Endothelial cell of umbilical vein (primary cell): ENCODE data around the gene WBP1L. TPM values are rescaled to one million over a fixed set of nuclear protein-coding genes. Genes with fewer than 3 reads are reported as not detected.

ENCODE experiments used
- BruUV-seq: library from RNA; stranded (reverse); fragments of 400-500 nt; replicated peaks from 2 replicates; lab custom pipeline; 2021; lab: Mats Ljungman, UMichigan
- CTCF ChIA-PET: fragments of 300-600, 350-600 bp; sonication (Branson Sonifier 250); formaldehyde crosslinking; loops from one replicate; lab custom pipeline; 2021; ENCODE audit warnings: antibody characterized with exemption, inconsistent platforms; lab: Charles Lee
- POLR2A ChIA-PET: fragments of 300-600, 350-600 bp; sonication (Branson Sonifier 250); formaldehyde crosslinking; loops from one replicate; lab custom pipeline; 2021; ENCODE audit warnings: antibody characterized with exemption, inconsistent platforms; lab: Charles Lee
- DNase-seq: peaks from one replicate; pipeline ENCODE4 v3.0.0-alpha.2; 2011; ENCODE audit warnings: low read depth, low spot score
- FAIRE-seq: peaks from 2 replicates; lab custom pipeline; 2011; peaks lifted over from hg19 to GRCh38; lab: Jason Lieb, UNC
- H2AFZ ChIP-seq: 2 replicates; pipeline ENCODE4 v1.6.0; 2012; ENCODE audit warnings: low read depth, low read length, control low read depth, inconsistent platforms
- H3K27ac ChIP-seq: 2 replicates; pipeline ENCODE4 v1.5.1; 2011; ENCODE audit warnings: low read depth, mild to moderate bottlenecking, control low read depth, low read length, moderate library complexity; ENCODE audit not compliant: insufficient read depth
- H3K27me3 ChIP-seq, 2 experiments: 2 replicates each; pipeline versions ENCODE4 v1.6.0 to v1.6.1; 2011; ENCODE audit warnings: low read length in 2 of 2, mixed read lengths in 1 of 2; ENCODE audit not compliant: control insufficient read depth in 2 of 2, insufficient read depth in 2 of 2
- H3K36me3 ChIP-seq, 2 experiments: 2 replicates in 1 of 2; 3 replicates in 1 of 2; pipeline ENCODE4 v1.5.1; 2011; ENCODE audit warnings: low read length in 2 of 2, mild to moderate bottlenecking in 1 of 2, moderate library complexity in 1 of 2; ENCODE audit not compliant: control insufficient read depth in 2 of 2, insufficient read depth in 2 of 2; ENCODE audit errors: extremely low read depth in 1 of 2
- H3K4me1 ChIP-seq: 3 replicates; pipeline ENCODE4 v1.5.1; 2011; ENCODE audit warnings: mild to moderate bottlenecking, low read length; ENCODE audit not compliant: control insufficient read depth, insufficient read depth; ENCODE audit errors: extremely low read depth
- H3K4me2 ChIP-seq: 2 replicates; pipeline ENCODE4 v1.6.1; 2011; ENCODE audit warnings: low read length, control low read depth, mixed read lengths; ENCODE audit not compliant: insufficient read depth
- H3K4me3 ChIP-seq, 3 experiments: fragments of 200-600 bp in 1 of 3; sonication (generic), shearing (Covaris generic) in 1 of 3; replicated peaks in 1 of 3; 2 replicates each; pipeline ENCODE4 v1.5.1; 2011 to 2016; ENCODE audit warnings: control low read depth in 3 of 3, low read length in 3 of 3, mild to moderate bottlenecking in 2 of 3, inconsistent platforms in 1 of 3, low read depth in 1 of 3, moderate library complexity in 1 of 3; ENCODE audit not compliant: insufficient read depth in 1 of 3
- H3K79me2 ChIP-seq: 2 replicates; pipeline ENCODE4 v1.6.0; 2012; ENCODE audit warnings: low read length, inconsistent platforms; ENCODE audit not compliant: control insufficient read depth, insufficient read depth
- H3K9ac ChIP-seq: replicated peaks from 2 replicates; pipeline ENCODE3; 2011; ENCODE audit warnings: low read length, control low read depth; ENCODE audit not compliant: insufficient read depth; ENCODE audit errors: extremely low read depth
- H3K9me1 ChIP-seq: replicated peaks from 3 replicates; pipeline ENCODE4 v1.6.0; 2011; ENCODE audit warnings: mild to moderate bottlenecking, low read length; ENCODE audit not compliant: control insufficient read depth, insufficient read depth; ENCODE audit errors: extremely low read depth
- H3K9me3 ChIP-seq: replicated peaks from 2 replicates; pipeline ENCODE4 v1.5.1; 2012; ENCODE audit warnings: low read length, inconsistent platforms; ENCODE audit not compliant: control insufficient read depth, insufficient read depth
- H4K20me1 ChIP-seq: replicated peaks from 2 replicates; pipeline ENCODE3; 2011; ENCODE audit warnings: mild to moderate bottlenecking, low read length; ENCODE audit not compliant: control insufficient read depth, insufficient read depth; ENCODE audit errors: extremely low read depth
- EZH2 ChIP-seq: IDR thresholded peaks from 2 replicates; pipeline ENCODE4 v1.6.1; 2012; ENCODE audit warnings: borderline replicate concordance, low read depth, mild to moderate bottlenecking, moderate library complexity, low read length, inconsistent platforms; ENCODE audit not compliant: severe bottlenecking
- GATA2 ChIP-seq: IDR thresholded peaks from 2 replicates; pipeline ENCODE4 v1.7.0; 2011; ENCODE audit warnings: low read depth, mild to moderate bottlenecking, moderate library complexity, mixed read lengths, low read length; ENCODE audit not compliant: insufficient read length, insufficient read depth
- JUN ChIP-seq: IDR thresholded peaks from 2 replicates; pipeline ENCODE4 v1.6.1; 2011; ENCODE audit warnings: borderline replicate concordance, low read depth; ENCODE audit not compliant: insufficient read length, insufficient read depth
- MYC ChIP-seq: IDR thresholded peaks from one replicate; pipeline ENCODE4 v1.6.1; 2011; ENCODE audit warnings: mild to moderate bottlenecking, low read depth, low read length
- POLR2A ChIP-seq: IDR thresholded peaks from 2 replicates; pipeline ENCODE4 v1.6.1; 2012; ENCODE audit warnings: low read depth, mild to moderate bottlenecking, control low read depth, low read length
- POLR2AphosphoS5 ChIP-seq: IDR thresholded peaks from 2 replicates; pipeline ENCODE4 v1.6.1; 2012; ENCODE audit warnings: low read depth, mild to moderate bottlenecking, control low read depth, low read length, moderate library complexity; ENCODE audit not compliant: insufficient read depth
- dilution Hi-C: fragments of 300-500 bp; cut with MboI; formaldehyde crosslinking; loops from one replicate; pipeline ENCODE4 v1.15.0; 2019; ENCODE audit warnings: low sequenced_read_pairs; ENCODE audit not compliant: extremely low pct_ligation_motif_present
- intact Hi-C: fragments of 100-400 bp; cut with micrococcal nuclease; formaldehyde crosslinking; loops from one replicate; pipeline ENCODE4 v1.10.0; 2022
- polyA plus RNA-seq, 4 experiments: library from polyadenylated mRNA; depleted of rRNA in 3 of 4; stranded (reverse) in 3 of 4; unstranded in 1 of 4; fragments of >200 nt; gene quantifications; 2 replicates each; pipeline versions ENCODE4 v1.2.1 to v1.2.3, GENCODE V29; 2011 to 2012; ENCODE audit warnings: missing spikeins in 1 of 4
- total RNA-seq: library from RNA; stranded (reverse); gene quantifications from 2 replicates; pipeline ENCODE4 v1.2.3, GENCODE V29; 2021
- TF ChIP-seq, protein P1 (sequence below), 2 donors: IDR thresholded peaks; 1 replicate in 1 of 2; 2 replicates in 1 of 2; pipeline ENCODE4 v1.5.1; 2011; ENCODE audit warnings: low read length in 2 of 2, mild to moderate bottlenecking in 2 of 2, moderate library complexity in 2 of 2, control low read depth in 1 of 2, inconsistent platforms in 1 of 2, low read depth in 1 of 2; ENCODE audit not compliant: insufficient read depth in 1 of 2; ENCODE audit errors: extremely low read depth in 1 of 2
- TF ChIP-seq, protein P2 (sequence below): IDR thresholded peaks from 2 replicates; pipeline ENCODE4 v1.6.1; 2011; ENCODE audit not compliant: insufficient read depth, insufficient read length

Gene WBP1L
- total and polyA plus RNA-seq, 2 donors (not counting 3 experiments of a cell fraction or from before 2014, with no cell fraction given): 46.0 to 70.3 TPM

DNA sequence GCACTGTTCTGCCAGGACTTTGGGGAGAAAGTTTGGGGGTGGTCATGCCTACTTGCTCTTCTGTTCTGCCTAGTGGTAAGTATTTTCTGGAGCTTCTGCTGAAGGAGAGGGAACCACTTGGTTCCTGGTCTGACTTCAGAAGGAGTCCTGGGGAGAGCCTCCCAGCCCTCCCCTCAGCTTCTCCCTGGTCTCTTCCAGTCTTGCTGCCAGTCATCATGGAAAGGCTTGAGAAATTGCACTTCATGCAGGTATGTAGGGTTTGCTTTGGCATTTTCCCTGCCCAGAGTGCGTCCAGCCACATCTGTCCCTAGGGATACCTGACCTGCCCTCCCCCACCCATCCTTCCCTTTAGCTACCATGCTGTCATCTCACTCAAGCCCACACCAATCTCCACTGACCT lies 11.1 kb upstream of the WBP1L start:
- no peaks in the 10 kb centered on the region for H4K20me1 ChIP-seq
- CTCF ChIA-PET: interaction anchor here (0.9 to 5.9 kb wide), 4 partner anchors 44 to 228 kb away, joined by 3 to 54 read pairs (median 3); no protein-coding TSS in a partner anchor
- H3K79me2 ChIP-seq: no peaks in the 10 kb centered on the region
- peaks cover 2% of the 10 kb centered on the region in 2 experiments for H3K36me3 ChIP-seq
- DNase-seq (no peak), FAIRE-seq (no peak)
- no peak overlapping the region for H3K4me2 ChIP-seq
- H3K9ac ChIP-seq: no peak overlapping the region
- H3K27me3 ChIP-seq: no peaks in the 10 kb centered on the region
- TF ChIP-seq EZH2: no peak
- no peak for TF ChIP-seq MYC
- no peak for TF ChIP-seq POLR2A
- no peak for TF ChIP-seq JUN
- TF ChIP-seq GATA2: no peak
- no peak for TF ChIP-seq POLR2AphosphoS5
- TF ChIP-seq, protein P1, sequence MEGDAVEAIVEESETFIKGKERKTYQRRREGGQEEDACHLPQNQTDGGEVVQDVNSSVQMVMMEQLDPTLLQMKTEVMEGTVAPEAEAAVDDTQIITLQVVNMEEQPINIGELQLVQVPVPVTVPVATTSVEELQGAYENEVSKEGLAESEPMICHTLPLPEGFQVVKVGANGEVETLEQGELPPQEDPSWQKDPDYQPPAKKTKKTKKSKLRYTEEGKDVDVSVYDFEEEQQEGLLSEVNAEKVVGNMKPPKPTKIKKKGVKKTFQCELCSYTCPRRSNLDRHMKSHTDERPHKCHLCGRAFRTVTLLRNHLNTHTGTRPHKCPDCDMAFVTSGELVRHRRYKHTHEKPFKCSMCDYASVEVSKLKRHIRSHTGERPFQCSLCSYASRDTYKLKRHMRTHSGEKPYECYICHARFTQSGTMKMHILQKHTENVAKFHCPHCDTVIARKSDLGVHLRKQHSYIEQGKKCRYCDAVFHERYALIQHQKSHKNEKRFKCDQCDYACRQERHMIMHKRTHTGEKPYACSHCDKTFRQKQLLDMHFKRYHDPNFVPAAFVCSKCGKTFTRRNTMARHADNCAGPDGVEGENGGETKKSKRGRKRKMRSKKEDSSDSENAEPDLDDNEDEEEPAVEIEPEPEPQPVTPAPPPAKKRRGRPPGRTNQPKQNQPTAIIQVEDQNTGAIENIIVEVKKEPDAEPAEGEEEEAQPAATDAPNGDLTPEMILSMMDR (IDR thresholded peaks at IDR 0.05; ENCODE audit: extremely low read depth in 1 of 2, insufficient read depth in 1 of 2, low read depth in 1 of 2, low read length in 2 of 2): no peak
- TF ChIP-seq, protein P2, sequence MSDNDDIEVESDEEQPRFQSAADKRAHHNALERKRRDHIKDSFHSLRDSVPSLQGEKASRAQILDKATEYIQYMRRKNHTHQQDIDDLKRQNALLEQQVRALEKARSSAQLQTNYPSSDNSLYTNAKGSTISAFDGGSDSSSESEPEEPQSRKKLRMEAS: no peak
- dilution Hi-C loops (no loop called here), intact Hi-C loops (no loop called here)
- no peaks in the 10 kb centered on the region for H3K9me3 ChIP-seq
- BruUV-seq: no TSS peak
- POLR2A ChIA-PET: interaction anchor here (0.6 kb wide), 1 partner anchor 43 kb away, joined by 4 read pairs; no protein-coding TSS in a partner anchor
- H3K27ac ChIP-seq: no peak overlapping the region
- no peak overlapping the region for H2AFZ ChIP-seq
- H3K4me1 ChIP-seq: no peaks in the 10 kb centered on the region
- no peak overlapping the region for H3K4me3 ChIP-seq
- no peaks in the 10 kb centered on the region for H3K9me1 ChIP-seq
